Lung microvascular endothelial cell (primary cell): ENCODE measurements around the gene ABCA6. TPM values are rescaled to one million over a fixed set of nuclear protein-coding genes. Genes with fewer than 3 reads are reported as not detected.

Experiments
- DNase-seq, 2 donors: peaks; one replicate each; pipeline versions ENCODE4 v3.0.0 to v3.0.0-alpha.2; 2010; ENCODE audit warnings: low read depth in 2 of 2
- total RNA-seq: library from RNA; depleted of rRNA; stranded (reverse); fragments of >200 nt; gene quantifications from 2 replicates; pipeline ENCODE4 v1.2.1, GENCODE V29; 2014

Gene ABCA6
- total RNA-seq, 1 donor from 2014 or later: 19.0 TPM

GRCh38 chr17:69055334-69055733, 86.4 kb downstream of the ABCA6 start:
- no peak for DNase-seq

- peak; percentile 5 to 46 for DNase-seq
Observed at GRCh38 chr17:69050999-69051775, 90.5 kb downstream of the ABCA6 start.

GRCh38 chr17:69048634-69049033, 93.1 kb downstream of the ABCA6 start:
- DNase-seq: no peak

GRCh38 chr17:69047368-69048263, 94.1 kb downstream of the ABCA6 start:
- peak; percentile 64 to 97 for DNase-seq

GRCh38 chr17:69046121-69046807, 95.4 kb downstream of the ABCA6 start:
- no peak for DNase-seq

GRCh38 chr17:69045646-69046045, 96.0 kb downstream of the ABCA6 start:
- DNase-seq: no peak

GRCh38 chr17:69044371-69044770, 97.3 kb downstream of the ABCA6 start:
- DNase-seq: no peak

- DNase-seq: no peak
Observed at GRCh38 chr17:69043098-69043734, 98.5 kb downstream of the ABCA6 start.

GRCh38 chr17:69042308-69042707, 99.4 kb downstream of the ABCA6 start:
- no peak for DNase-seq

- no peak for DNase-seq
Observed at GRCh38 chr17:69031839-69032238, 109.9 kb downstream of the ABCA6 start.

GRCh38 chr17:69030169-69030568, 111.5 kb downstream of the ABCA6 start:
- peak in 1 of 2 donors; percentile 29 for DNase-seq

Other genes starting within 250 kb of the ABCA6 start
- gene ABCA8, start 186.5 kb downstream of the ABCA6 start, total RNA-seq: under 0.01 TPM in 1 of 2 replicates, not detected in the other
- gene ABCA9, start 81.0 kb downstream of the ABCA6 start, total RNA-seq: 0.44 and 1.8 TPM in 2 replicates
- 0.22 and 0.60 TPM in 2 replicates for gene ABCA10, start 86.9 kb upstream of the ABCA6 start, total RNA-seq
- 11.8 and 17.1 TPM in 2 replicates for gene ABCA5, start 185.2 kb upstream of the ABCA6 start, total RNA-seq